GM12878 (cell line): Measurements from ENCODE around the gene GRK5. TPM values are rescaled to one million over a fixed set of nuclear protein-coding genes. Genes with fewer than 3 reads are reported as not detected.

ENCODE experiments used
- ATAC-seq: fragments of 200-7000 bp; cut with Tn5 transposase; 3 replicates; pipeline ENCODE4 v1.9.1; 2020; ENCODE audit warnings: mild to moderate bottlenecking, moderate library complexity
- BruUV-seq: library from RNA; stranded (reverse); fragments of 400-500 nt; replicated peaks from 2 replicates; lab custom pipeline; 2021; lab: Mats Ljungman, UMichigan
- CTCF ChIA-PET: fragments of 300-600 bp; sonication (Branson Sonifier 250); formaldehyde crosslinking; extraction: SDS; loops from one replicate; lab custom pipeline; 2021; ENCODE audit warnings: inconsistent platforms; lab: Yijun Ruan, JAX
- POLR2A ChIA-PET: fragments of 350-600 bp; formaldehyde crosslinking; extraction: SDS; loops from one replicate; lab custom pipeline; 2021; ENCODE audit warnings: inconsistent platforms; lab: Charles Lee
- RAD21 ChIA-PET: fragments of 300-600 bp; sonication (Branson Sonifier 250); formaldehyde crosslinking; loops from one replicate; lab custom pipeline; 2023; ENCODE audit warnings: antibody characterized with exemption; ENCODE audit not compliant: unreplicated experiment; lab: Charles Lee
- SMC1A ChIA-PET: fragments of 300-600 bp; sonication (Branson Sonifier 250); formaldehyde crosslinking; loops from one replicate; lab custom pipeline; 2023; ENCODE audit not compliant: unreplicated experiment, uncharacterized antibody; lab: Charles Lee
- DNase-seq: peaks from one replicate; pipeline ENCODE4 v3.0.0-alpha.2; 2011; ENCODE audit warnings: low read depth, low spot score
- FAIRE-seq: peaks from 3 replicates; lab custom pipeline; 2011; peaks lifted over from hg19 to GRCh38; lab: Jason Lieb, UNC
- H2AFZ ChIP-seq: 2 replicates; pipeline ENCODE4 v1.6.0; 2011; ENCODE audit warnings: low read depth, low read length, control low read depth; ENCODE audit not compliant: control insufficient read depth
- H3K27ac ChIP-seq: 2 replicates; pipeline ENCODE4 v1.5.1; 2011; ENCODE audit warnings: control low read depth; ENCODE audit not compliant: control insufficient read depth, insufficient read depth
- H3K27me3 ChIP-seq, 2 experiments: replicated peaks in 1 of 2; 2 replicates each; pipeline versions ENCODE4 v1.6.0 to v1.6.1; 2011; ENCODE audit warnings: low read length in 1 of 2; ENCODE audit not compliant: control insufficient read depth in 2 of 2, insufficient read depth in 2 of 2
- H3K36me3 ChIP-seq, 2 experiments: 2 replicates each; pipeline ENCODE4 v1.5.1; 2011; ENCODE audit warnings: low read length in 1 of 2; ENCODE audit not compliant: control insufficient read depth in 2 of 2, insufficient read depth in 2 of 2
- H3K4me1 ChIP-seq: 2 replicates; pipeline ENCODE4 v1.6.1; 2011; ENCODE audit warnings: mild to moderate bottlenecking, low read length, moderate library complexity, mixed read lengths; ENCODE audit not compliant: control insufficient read depth, insufficient read depth
- H3K4me2 ChIP-seq: 2 replicates; pipeline ENCODE4 v1.6.0; 2011; ENCODE audit warnings: control low read depth; ENCODE audit not compliant: control insufficient read depth, insufficient read depth
- H3K4me3 ChIP-seq: fragments of 200-600 bp; sonication (generic); 2 replicates; pipeline ENCODE4 v1.5.1; 2016
- H3K79me2 ChIP-seq: 2 replicates; pipeline ENCODE4 v1.6.0; 2011; ENCODE audit warnings: low read length; ENCODE audit not compliant: control insufficient read depth, insufficient read depth
- H3K9ac ChIP-seq: 2 replicates; pipeline ENCODE4 v1.8.0; 2011; ENCODE audit warnings: low read length, control low read depth, mixed read lengths; ENCODE audit not compliant: control insufficient read depth, insufficient read depth
- H3K9me3 ChIP-seq: replicated peaks from 3 replicates; pipeline ENCODE4 v1.5.1; 2011; ENCODE audit warnings: mild to moderate bottlenecking, low read length; ENCODE audit not compliant: control insufficient read depth, insufficient read depth
- H4K20me1 ChIP-seq: 2 replicates; pipeline ENCODE4 v1.6.0; 2011; ENCODE audit not compliant: control insufficient read depth, insufficient read depth
- HDGF ChIP-seq: fragments of 450-650 bp; IDR thresholded peaks from 2 replicates; pipeline ENCODE4 v1.6.1; 2016; ENCODE audit warnings: antibody characterized with exemption
- KAT2A ChIP-seq: conservative IDR thresholded peaks from 2 replicates; pipeline ENCODE4 v1.6.1; 2011; ENCODE audit warnings: low read depth, low read length; ENCODE audit not compliant: control insufficient read depth
- MTA2 ChIP-seq: fragments of 450-650 bp; IDR thresholded peaks from 2 replicates; pipeline ENCODE4 v1.6.1; 2016; ENCODE audit warnings: low read depth, mild to moderate bottlenecking, moderate library complexity
- RFX5 ChIP-seq: IDR thresholded peaks from 2 replicates; pipeline ENCODE4 v1.6.1; 2011; ENCODE audit warnings: low read depth, low read length, improper control_type of control experiment
- SIX5 ChIP-seq: IDR thresholded peaks from 2 replicates; pipeline ENCODE4 v1.6.1; 2011; ENCODE audit warnings: mild to moderate bottlenecking, low read depth, low read length, moderate library complexity; ENCODE audit not compliant: severe bottlenecking
- TAF1 ChIP-seq: IDR thresholded peaks from 2 replicates; pipeline ENCODE4 v1.6.1; 2011; ENCODE audit warnings: mild to moderate bottlenecking, low read depth, low read length, borderline replicate concordance
- YBX1 ChIP-seq: fragments of 450-650 bp; IDR thresholded peaks from 2 replicates; pipeline ENCODE4 v1.6.1; 2016; ENCODE audit warnings: antibody characterized with exemption
- ZBED1 ChIP-seq: IDR thresholded peaks from 2 replicates; pipeline ENCODE4 v1.6.1; 2016; ENCODE audit warnings: borderline replicate concordance
- WGBS: methylation state at CpG from one replicate; pipeline ENCODE4 v1.1.6; 2016; ENCODE audit warnings: low lambda C conversion rate; ENCODE audit not compliant: insufficient replicate concordance, insufficient coverage; ENCODE audit errors: missing lambda C conversion rate; 5-methylcytosine and 5-hydroxymethylcytosine counted together
- in situ Hi-C: fragments of 300-500 bp; cut with MboI; formaldehyde crosslinking; loops from 9 replicates; pipeline ENCODE4 v1.14.3; 2018; ENCODE audit warnings: mixed read lengths
- intact Hi-C: fragments of 100-400 bp; cut with micrococcal nuclease; formaldehyde crosslinking; loops from one replicate; pipeline ENCODE4 v1.14.2; 2022; ENCODE audit not compliant: unreplicated experiment
- polyA plus RNA-seq, 11 experiments: library from polyadenylated mRNA; depleted of rRNA in 4 of 11; unstranded in 6 of 11; stranded (reverse) in 5 of 11; fragments of >200 nt; fragmentation: Nextera tagmentation in 4 of 11; fragmentation: Illumina TruSeq in 1 of 11; extraction: Ambion mirVana in 4 of 11; extraction: Trizol in 1 of 11; gene quantifications; 1 replicate in 1 of 11; 2 replicates in 10 of 11; pipeline versions ENCODE4 v1.2.1 to v1.2.3, GENCODE V29; 2011 to 2016; ENCODE audit warnings: inconsistent platforms in 2 of 11, missing spikeins in 2 of 11, low read depth in 1 of 11
- total RNA-seq, 4 experiments: library from RNA; depleted of rRNA in 3 of 4; stranded (reverse); fragments of >200 nt in 3 of 4; fragmentation: Illumina TruSeq in 1 of 4; extraction: Trizol in 1 of 4; gene quantifications; 2 replicates each; pipeline versions ENCODE4 v1.2.1 to v1.2.3, GENCODE V29; 2013 to 2021
- TF ChIP-seq, protein P1 (sequence below): fragments of 450-650 bp; IDR thresholded peaks from 2 replicates; pipeline ENCODE4 v1.6.1; 2014; ENCODE audit warnings: mild to moderate bottlenecking
- TF ChIP-seq, protein P2 (sequence below): IDR thresholded peaks from 2 replicates; pipeline ENCODE4 v1.6.1; 2011; ENCODE audit warnings: low read depth, mild to moderate bottlenecking, low read length, moderate library complexity, borderline replicate concordance; ENCODE audit errors: extremely low read depth
- TF ChIP-seq, protein P3 (sequence below): fragments of 450-650 bp; formaldehyde crosslinking; IDR thresholded peaks from 2 replicates; pipeline ENCODE4 v1.5.0; 2022; ENCODE audit warnings: mild to moderate bottlenecking, missing genetic modification characterization
- TF ChIP-seq, protein P4 (sequence below): fragments of 450-650 bp; conservative IDR thresholded peaks from 2 replicates; pipeline ENCODE4 v1.6.1; 2017; ENCODE audit warnings: mild to moderate bottlenecking, moderate library complexity

The GRK5 gene
- total and polyA plus RNA-seq, 10 of the 15 experiments (the other 5 are each of a cell fraction or from before 2014, with no cell fraction given): 0.11 to 22.1 (median 10.0) TPM

DNA sequence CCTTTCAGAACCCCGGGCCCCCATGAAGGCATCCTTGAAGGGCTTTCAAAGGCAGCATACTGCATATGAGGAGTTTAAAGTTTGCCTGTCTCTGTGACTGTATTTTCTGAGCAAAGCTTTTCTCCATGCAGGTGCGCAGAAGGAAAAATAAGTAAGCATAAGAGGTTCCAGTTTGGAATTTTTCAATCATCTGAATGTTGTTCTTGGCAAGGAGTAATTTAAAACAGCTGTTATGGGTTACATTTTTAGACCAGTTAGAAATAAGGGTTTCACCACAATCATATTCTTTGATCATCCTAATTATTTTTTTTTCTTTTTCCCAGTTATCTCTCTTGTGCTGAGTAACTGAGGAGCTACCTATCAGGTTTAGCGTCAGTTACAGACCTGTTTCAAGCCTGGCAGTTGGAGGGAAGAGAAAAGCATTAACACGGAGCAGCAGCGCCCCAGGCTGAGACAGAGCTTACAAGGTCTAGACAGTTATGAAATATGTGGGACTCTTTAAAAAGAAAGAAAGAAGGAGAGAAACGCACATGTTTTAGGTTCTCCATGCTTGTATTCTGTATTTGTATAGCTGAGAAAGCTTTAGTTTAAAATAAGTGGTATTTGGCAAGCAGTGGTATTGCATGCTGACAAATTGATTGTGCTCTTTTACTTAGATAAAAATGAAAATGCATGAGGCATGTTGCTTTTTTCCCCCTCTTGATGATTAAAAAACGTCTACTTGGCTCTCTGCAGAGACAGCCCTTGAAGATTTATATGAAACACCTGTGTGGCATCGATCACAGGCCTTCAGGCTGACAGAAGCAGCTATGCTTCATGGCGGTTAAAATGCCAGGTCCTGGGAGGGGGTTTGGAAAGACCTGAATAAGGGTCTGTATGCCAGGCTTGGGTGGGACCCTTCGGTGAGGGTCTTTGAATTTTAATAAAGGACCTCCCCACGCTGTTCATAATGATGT, 157.6 kb downstream of the GRK5 start (continued):
- TF ChIP-seq, protein P1, sequence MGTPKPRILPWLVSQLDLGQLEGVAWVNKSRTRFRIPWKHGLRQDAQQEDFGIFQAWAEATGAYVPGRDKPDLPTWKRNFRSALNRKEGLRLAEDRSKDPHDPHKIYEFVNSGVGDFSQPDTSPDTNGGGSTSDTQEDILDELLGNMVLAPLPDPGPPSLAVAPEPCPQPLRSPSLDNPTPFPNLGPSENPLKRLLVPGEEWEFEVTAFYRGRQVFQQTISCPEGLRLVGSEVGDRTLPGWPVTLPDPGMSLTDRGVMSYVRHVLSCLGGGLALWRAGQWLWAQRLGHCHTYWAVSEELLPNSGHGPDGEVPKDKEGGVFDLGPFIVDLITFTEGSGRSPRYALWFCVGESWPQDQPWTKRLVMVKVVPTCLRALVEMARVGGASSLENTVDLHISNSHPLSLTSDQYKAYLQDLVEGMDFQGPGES: no peak
- TF ChIP-seq, all 136 proteins: peak for 0

DNA sequence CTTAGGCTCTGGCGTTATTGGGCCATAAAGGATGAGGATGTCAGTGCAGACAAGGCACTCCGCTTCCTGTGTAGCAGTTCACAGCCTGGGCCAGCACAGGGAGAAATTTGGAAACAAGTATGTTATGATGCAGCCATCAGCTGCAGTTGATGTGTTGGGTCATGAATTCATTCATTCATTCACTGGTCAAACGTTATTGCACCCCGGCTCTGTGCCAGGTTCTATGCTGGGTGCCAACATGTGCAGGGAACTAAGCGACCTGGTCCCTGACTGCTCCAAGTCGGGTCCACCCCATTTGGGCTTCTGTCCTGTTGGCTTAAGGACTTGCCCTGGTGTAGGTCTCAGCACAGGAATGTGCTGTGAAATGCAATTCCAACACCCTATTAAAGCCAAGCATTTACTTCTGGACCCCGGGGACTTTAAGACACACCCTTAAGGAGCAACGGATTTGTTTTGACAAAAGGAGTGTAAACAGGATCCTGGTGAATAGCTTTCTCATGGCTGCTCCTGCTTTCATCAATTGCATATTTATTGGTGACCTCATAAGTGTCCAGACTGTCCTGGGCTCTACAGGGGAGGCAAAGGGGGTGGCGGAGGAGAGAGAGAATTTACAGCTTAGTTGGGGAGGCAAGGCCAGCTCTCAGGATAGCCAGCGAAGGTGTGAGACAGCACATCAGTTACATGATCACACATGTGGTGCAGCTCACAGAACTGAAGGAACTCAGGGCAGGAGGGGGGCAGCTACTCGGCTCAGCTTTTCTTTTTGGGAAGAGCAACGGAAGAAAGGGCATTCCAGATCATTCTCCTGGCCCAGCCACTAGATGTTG, 158.6 kb downstream of the GRK5 start:
- Histone ChIP-seq H2AFZ (no peak overlapping the region), H3K27me3 (no peaks in the 10 kb centered on the region), H4K20me1 (no peaks in the 10 kb centered on the region; the same call in none of the 2 replicates), H3K9ac (no peak overlapping the region), H3K9me3 (no peaks in the 10 kb centered on the region), H3K36me3 (peaks cover 3 to 4% of the 10 kb centered on the region in 2 experiments; a peak in 2 of 4 replicates), H3K79me2 (no peaks in the 10 kb centered on the region; the same call in none of the 2 replicates), H3K4me3 (no peak overlapping the region), H3K27ac (no peak overlapping the region), H3K4me1 (peaks cover 25% of the 10 kb centered on the region), H3K4me2 (no peak overlapping the region)
- ChIA-PET CTCF (interaction anchor here (1.0 to 2.3 kb wide), 3 partner anchors 10 to 26 kb away, joined by 4 to 6 read pairs (median 5); no protein-coding TSS in a partner anchor), POLR2A (interaction anchor here (0.6 kb wide), 2 partner anchors 21 to 390 kb away, joined by 3 to 4 read pairs; no protein-coding TSS in a partner anchor), SMC1A (interaction anchor here (0.6 kb wide), 1 partner anchor 161 kb away, joined by 3 read pairs; no protein-coding TSS in a partner anchor), RAD21 (no interaction called here)
- no TSS peak for BruUV-seq
- FAIRE-seq (no peak), ATAC-seq (no peak), DNase-seq (no peak)
- in situ Hi-C loops: no loop called here
- 96% methylated on average over 12 of the region's 12 CpGs for WGBS
- intact Hi-C loops: no loop called here
- TF ChIP-seq, protein P2, sequence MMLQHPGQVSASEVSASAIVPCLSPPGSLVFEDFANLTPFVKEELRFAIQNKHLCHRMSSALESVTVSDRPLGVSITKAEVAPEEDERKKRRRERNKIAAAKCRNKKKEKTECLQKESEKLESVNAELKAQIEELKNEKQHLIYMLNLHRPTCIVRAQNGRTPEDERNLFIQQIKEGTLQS: no peak
- TF ChIP-seq, protein P3, sequence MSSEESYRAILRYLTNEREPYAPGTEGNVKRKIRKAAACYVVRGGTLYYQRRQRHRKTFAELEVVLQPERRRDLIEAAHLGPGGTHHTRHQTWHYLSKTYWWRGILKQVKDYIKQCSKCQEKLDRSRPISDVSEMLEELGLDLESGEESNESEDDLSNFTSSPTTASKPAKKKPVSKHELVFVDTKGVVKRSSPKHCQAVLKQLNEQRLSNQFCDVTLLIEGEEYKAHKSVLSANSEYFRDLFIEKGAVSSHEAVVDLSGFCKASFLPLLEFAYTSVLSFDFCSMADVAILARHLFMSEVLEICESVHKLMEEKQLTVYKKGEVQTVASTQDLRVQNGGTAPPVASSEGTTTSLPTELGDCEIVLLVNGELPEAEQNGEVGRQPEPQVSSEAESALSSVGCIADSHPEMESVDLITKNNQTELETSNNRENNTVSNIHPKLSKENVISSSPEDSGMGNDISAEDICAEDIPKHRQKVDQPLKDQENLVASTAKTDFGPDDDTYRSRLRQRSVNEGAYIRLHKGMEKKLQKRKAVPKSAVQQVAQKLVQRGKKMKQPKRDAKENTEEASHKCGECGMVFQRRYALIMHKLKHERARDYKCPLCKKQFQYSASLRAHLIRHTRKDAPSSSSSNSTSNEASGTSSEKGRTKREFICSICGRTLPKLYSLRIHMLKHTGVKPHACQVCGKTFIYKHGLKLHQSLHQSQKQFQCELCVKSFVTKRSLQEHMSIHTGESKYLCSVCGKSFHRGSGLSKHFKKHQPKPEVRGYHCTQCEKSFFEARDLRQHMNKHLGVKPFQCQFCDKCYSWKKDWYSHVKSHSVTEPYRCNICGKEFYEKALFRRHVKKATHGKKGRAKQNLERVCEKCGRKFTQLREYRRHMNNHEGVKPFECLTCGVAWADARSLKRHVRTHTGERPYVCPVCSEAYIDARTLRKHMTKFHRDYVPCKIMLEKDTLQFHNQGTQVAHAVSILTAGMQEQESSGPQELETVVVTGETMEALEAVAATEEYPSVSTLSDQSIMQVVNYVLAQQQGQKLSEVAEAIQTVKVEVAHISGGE (CRISPR knock-in tag): no peak
- no peak for TF ChIP-seq MTA2
- TF ChIP-seq, protein P4, sequence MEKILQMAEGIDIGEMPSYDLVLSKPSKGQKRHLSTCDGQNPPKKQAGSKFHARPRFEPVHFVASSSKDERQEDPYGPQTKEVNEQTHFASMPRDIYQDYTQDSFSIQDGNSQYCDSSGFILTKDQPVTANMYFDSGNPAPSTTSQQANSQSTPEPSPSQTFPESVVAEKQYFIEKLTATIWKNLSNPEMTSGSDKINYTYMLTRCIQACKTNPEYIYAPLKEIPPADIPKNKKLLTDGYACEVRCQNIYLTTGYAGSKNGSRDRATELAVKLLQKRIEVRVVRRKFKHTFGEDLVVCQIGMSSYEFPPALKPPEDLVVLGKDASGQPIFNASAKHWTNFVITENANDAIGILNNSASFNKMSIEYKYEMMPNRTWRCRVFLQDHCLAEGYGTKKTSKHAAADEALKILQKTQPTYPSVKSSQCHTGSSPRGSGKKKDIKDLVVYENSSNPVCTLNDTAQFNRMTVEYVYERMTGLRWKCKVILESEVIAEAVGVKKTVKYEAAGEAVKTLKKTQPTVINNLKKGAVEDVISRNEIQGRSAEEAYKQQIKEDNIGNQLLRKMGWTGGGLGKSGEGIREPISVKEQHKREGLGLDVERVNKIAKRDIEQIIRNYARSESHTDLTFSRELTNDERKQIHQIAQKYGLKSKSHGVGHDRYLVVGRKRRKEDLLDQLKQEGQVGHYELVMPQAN: no peak
- no peak for TF ChIP-seq SIX5
- TF ChIP-seq HDGF: no peak
- no peak for TF ChIP-seq YBX1
- no peak for TF ChIP-seq KAT2A
- TF ChIP-seq ZBED1: no peak
- TF ChIP-seq TAF1: no peak
- no peak for TF ChIP-seq RFX5
